Calu3 (cell line): ENCODE results near the gene GTF2H2C_2.
"Not testable (repeated sequence)": the region's sequence is repeated elsewhere in the genome, so short reads cannot be mapped to it uniquely, and the experiment has no call there.

Source experiments
- BruUV-seq: library from RNA; stranded (reverse); fragments of 400-500 nt; replicated peaks from 2 replicates; lab custom pipeline; 2021; lab: Mats Ljungman, UMichigan
- CTCF ChIA-PET: fragments of 300-600 bp; sonication (Branson Sonifier 250); formaldehyde crosslinking; loops from one replicate; lab custom pipeline; 2022; ENCODE audit warnings: antibody characterized with exemption; lab: Charles Lee
- DNase-seq: peaks from one replicate; pipeline ENCODE4 v3.0.0; 2022
- H3K27ac Mint-ChIP-seq: one replicate; pipeline ENCODE4 v1.8.0; 2022; ENCODE audit warnings: mixed read lengths; ENCODE audit not compliant: unreplicated experiment
- H3K27me3 Mint-ChIP-seq: one replicate; pipeline ENCODE4 v1.8.0; 2022; ENCODE audit warnings: mixed read lengths; ENCODE audit not compliant: unreplicated experiment
- H3K36me3 Mint-ChIP-seq: one replicate; pipeline ENCODE4 v1.8.0; 2022; ENCODE audit warnings: mild to moderate bottlenecking, moderate library complexity, mixed read lengths; ENCODE audit not compliant: insufficient read depth, unreplicated experiment
- H3K4me1 Mint-ChIP-seq: one replicate; pipeline ENCODE4 v1.8.0; 2022; ENCODE audit warnings: mild to moderate bottlenecking, low read depth, mixed read lengths; ENCODE audit not compliant: unreplicated experiment
- H3K4me3 Mint-ChIP-seq: one replicate; pipeline ENCODE4 v1.8.0; 2022; ENCODE audit warnings: mild to moderate bottlenecking, low read depth, moderate library complexity, mixed read lengths; ENCODE audit not compliant: unreplicated experiment
- H3K9me3 Mint-ChIP-seq: one replicate; pipeline ENCODE4 v1.8.0; 2022; ENCODE audit warnings: low read depth, mixed read lengths; ENCODE audit not compliant: unreplicated experiment
- intact Hi-C: fragments of 100-400 bp; cut with micrococcal nuclease; formaldehyde crosslinking; loops from one replicate; pipeline ENCODE4 v1.10.0; 2022; ENCODE audit not compliant: unreplicated experiment

GTF2H2C_2 gene

GRCh38 chr5:70464019-70464637 is 49.0 kb downstream of the GTF2H2C_2 start:
- BruUV-seq, H3K27ac Mint-ChIP-seq, H3K27me3 Mint-ChIP-seq, H3K9me3 Mint-ChIP-seq, H3K4me1 Mint-ChIP-seq, CTCF ChIA-PET, DNase-seq, H3K4me3 Mint-ChIP-seq, H3K36me3 Mint-ChIP-seq, intact Hi-C loops: not testable (repeated sequence)

DNA sequence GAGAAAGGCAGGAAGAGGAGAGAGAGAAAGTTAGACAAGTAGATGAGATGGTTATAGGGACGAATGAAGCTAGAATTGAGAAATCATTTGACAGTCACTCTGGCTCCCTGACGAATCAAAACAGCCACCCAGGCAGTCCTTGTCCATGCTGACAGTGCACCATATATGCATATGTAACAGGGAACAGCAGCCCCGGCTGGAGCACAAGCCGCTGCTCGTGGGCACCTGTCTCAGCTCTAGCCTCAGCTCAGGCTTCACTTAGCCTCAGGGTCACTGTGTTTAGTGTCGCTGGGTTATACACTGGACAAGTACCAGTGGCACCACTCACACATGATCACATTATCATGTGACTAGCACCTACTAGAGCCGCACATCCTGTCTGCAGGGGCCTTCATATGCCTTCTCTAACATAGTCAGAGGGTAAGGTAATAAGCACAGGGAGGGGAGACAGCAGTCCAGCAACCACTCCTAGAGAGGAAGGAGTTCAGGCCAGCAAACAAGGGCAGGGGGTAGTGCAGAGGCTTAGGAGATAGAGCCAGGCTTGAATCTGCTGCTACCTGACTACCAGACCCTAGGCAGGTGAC is 54.9 kb downstream of the GTF2H2C_2 start:
- DNase-seq, H3K27ac Mint-ChIP-seq, H3K36me3 Mint-ChIP-seq, H3K4me1 Mint-ChIP-seq, H3K27me3 Mint-ChIP-seq, intact Hi-C loops, H3K9me3 Mint-ChIP-seq, BruUV-seq, CTCF ChIA-PET, H3K4me3 Mint-ChIP-seq: not testable (repeated sequence)
